OCI-LY1 (cell line): ENCODE data around the gene HKDC1.

Experiments
- H2AFZ ChIP-seq: fragments of 200-600 bp; sonication (generic), shearing (Covaris generic); 2 replicates; pipeline ENCODE4 v1.6.0; 2014; ENCODE audit warnings: antibody characterized with exemption, mild to moderate bottlenecking, low read length
- H3F3A ChIP-seq: fragments of 200-600 bp; sonication (generic), shearing (Covaris generic); 2 replicates; pipeline ENCODE4 v1.6.0; 2014; ENCODE audit warnings: mild to moderate bottlenecking, antibody characterized with exemption, low read length, moderate library complexity; ENCODE audit not compliant: insufficient read depth
- H3K27ac ChIP-seq: fragments of 200-600 bp; sonication (generic); 2 replicates; pipeline ENCODE4 v1.5.1; 2014; ENCODE audit warnings: low read length, mixed run types, mild to moderate bottlenecking, low read depth; ENCODE audit not compliant: poor library complexity, severe bottlenecking
- H3K27me3 ChIP-seq: fragments of 200-600 bp; sonication (generic); 2 replicates; pipeline ENCODE4 v1.6.0; 2014; ENCODE audit warnings: antibody characterized with exemption, mild to moderate bottlenecking, low read length, moderate library complexity; ENCODE audit not compliant: insufficient read depth
- H3K36me3 ChIP-seq: fragments of 200-600 bp; sonication (generic); 2 replicates; pipeline ENCODE4 v1.6.1; 2014; ENCODE audit warnings: mild to moderate bottlenecking, antibody characterized with exemption, low read length, moderate library complexity, mixed read lengths; ENCODE audit not compliant: insufficient read depth
- H3K4me1 ChIP-seq: fragments of 200-600 bp; sonication (generic); 2 replicates; pipeline ENCODE4 v1.5.1; 2014; ENCODE audit warnings: mild to moderate bottlenecking, low read length, moderate library complexity; ENCODE audit not compliant: insufficient read depth, severe bottlenecking
- H3K4me2 ChIP-seq: fragments of 200-600 bp; sonication (generic), shearing (Covaris generic); 2 replicates; pipeline ENCODE4 v1.6.1; 2014; ENCODE audit warnings: low read length
- H3K4me3 ChIP-seq: fragments of 200-600 bp; sonication (generic); 2 replicates; pipeline ENCODE4 v1.5.1; 2014; ENCODE audit warnings: low read length, low read depth, mild to moderate bottlenecking, mixed read lengths; ENCODE audit not compliant: poor library complexity, severe bottlenecking
- H3K79me2 ChIP-seq: fragments of 200-600 bp; shearing (Covaris generic); 2 replicates; pipeline ENCODE4 v1.6.1; 2016; ENCODE audit warnings: mixed run types, low read length, mixed read lengths; ENCODE audit not compliant: insufficient read depth
- H3K9ac ChIP-seq: fragments of 200-600 bp; sonication (generic), shearing (Covaris generic); 2 replicates; pipeline ENCODE4 v1.6.1; 2014; ENCODE audit warnings: mild to moderate bottlenecking, low read length, mixed read lengths
- H3K9me2 ChIP-seq: fragments of 200-600 bp; sonication (generic), shearing (Covaris generic); 2 replicates; pipeline ENCODE4 v1.6.1; 2014; ENCODE audit warnings: low read depth, mild to moderate bottlenecking, low read length, mixed read lengths
- H3K9me3 ChIP-seq: fragments of 200-600 bp; shearing (Covaris generic); 2 replicates; pipeline ENCODE4 v1.6.1; 2014; ENCODE audit warnings: low read length, mixed read lengths
- H4K20me1 ChIP-seq: fragments of 200-600 bp; sonication (generic), shearing (Covaris generic); 2 replicates; pipeline ENCODE4 v1.6.0; 2016; ENCODE audit warnings: mild to moderate bottlenecking, low read length; ENCODE audit not compliant: insufficient read depth
- CTCF ChIP-seq: fragments of 200-600 bp; sonication (generic), shearing (Covaris generic); IDR thresholded peaks from 2 replicates; pipeline ENCODE4 v1.5.1; 2017; ENCODE audit warnings: mild to moderate bottlenecking, antibody characterized with exemption, low read length, moderate library complexity, mixed read lengths
- EZH2 ChIP-seq: fragments of 200-600 bp; sonication (generic), shearing (Covaris generic); IDR thresholded peaks from 2 replicates; pipeline ENCODE4 v1.8.0; 2017; ENCODE audit warnings: borderline replicate concordance, mixed run types, mild to moderate bottlenecking, antibody characterized with exemption, low read length, moderate library complexity, mixed read lengths

Gene HKDC1

DNA sequence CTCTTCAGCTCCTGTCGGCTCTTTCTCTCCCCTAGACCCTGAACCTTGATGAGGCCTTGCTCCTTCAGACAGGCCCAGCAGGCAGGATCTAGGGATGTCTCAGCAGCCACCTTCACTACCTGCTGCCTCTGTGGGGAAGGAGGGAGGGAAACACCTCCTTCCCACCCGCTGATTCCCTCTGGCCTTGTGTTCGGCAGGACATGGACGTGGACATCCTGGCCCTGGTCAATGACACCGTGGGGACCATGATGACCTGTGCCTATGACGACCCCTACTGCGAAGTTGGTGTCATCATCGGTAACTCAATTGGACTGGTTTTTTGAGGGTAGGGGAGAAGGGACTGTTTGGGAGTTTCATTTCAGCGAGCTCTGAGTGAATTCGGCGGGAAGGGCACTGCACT, 20.3 kb downstream of the HKDC1 start:
- no peaks in the 10 kb centered on the region for H3K9me2 ChIP-seq
- H3K4me1 ChIP-seq: no peaks in the 10 kb centered on the region
- H3K9ac ChIP-seq: no peak overlapping the region
- no peaks in the 10 kb centered on the region for H3K36me3 ChIP-seq
- H3K4me3 ChIP-seq: no peak overlapping the region
- H3K27ac ChIP-seq: no peak overlapping the region
- H3F3A ChIP-seq: no peaks in the 10 kb centered on the region
- H2AFZ ChIP-seq: no peak overlapping the region
- H3K9me3 ChIP-seq: no peaks in the 10 kb centered on the region
- no peak overlapping the region for H3K4me2 ChIP-seq
- no peaks in the 10 kb centered on the region for H3K79me2 ChIP-seq
- no peaks in the 10 kb centered on the region for H3K27me3 ChIP-seq
- no peaks in the 10 kb centered on the region for H4K20me1 ChIP-seq
- no peak for TF ChIP-seq CTCF
- no peak for TF ChIP-seq EZH2

DNA sequence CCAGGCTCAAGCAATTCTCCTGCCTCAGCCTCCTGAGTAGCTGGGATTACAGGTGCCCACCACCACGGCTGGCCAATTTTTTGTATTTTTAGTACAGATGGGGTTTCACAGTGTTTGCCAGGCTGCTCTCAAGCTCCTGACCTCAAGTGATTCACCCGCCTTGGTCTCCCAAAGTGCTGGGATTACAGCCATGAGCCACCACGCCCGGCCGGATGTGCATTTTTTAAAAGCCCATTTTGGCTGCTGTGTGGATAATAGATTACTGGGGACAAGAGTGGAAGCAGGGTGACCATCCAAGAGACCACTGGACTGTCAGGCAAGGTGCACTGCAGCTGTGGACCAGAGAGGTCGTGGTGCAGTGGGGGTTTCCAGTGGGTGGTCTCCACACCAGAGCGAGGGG, 21.4 kb downstream of the HKDC1 start:
- Histone ChIP-seq H3K27ac (no peak overlapping the region), H3K79me2 (no peaks in the 10 kb centered on the region), H3K4me2 (no peak overlapping the region), H3K9me2 (no peaks in the 10 kb centered on the region), H3K9ac (no peak overlapping the region), H3K36me3 (no peaks in the 10 kb centered on the region), H3K9me3 (no peaks in the 10 kb centered on the region), H3F3A (no peaks in the 10 kb centered on the region), H3K4me3 (no peak overlapping the region), H3K27me3 (no peaks in the 10 kb centered on the region), H3K4me1 (no peaks in the 10 kb centered on the region), H4K20me1 (no peaks in the 10 kb centered on the region), H2AFZ (no peak overlapping the region)
- no peak for TF ChIP-seq EZH2
- TF ChIP-seq CTCF: no peak

- H3K9me3 ChIP-seq: no peaks in the 10 kb centered on the region
- H3K9ac ChIP-seq: no peak overlapping the region
- TF ChIP-seq CTCF: no peak
- no peak for TF ChIP-seq EZH2
- H3K79me2 ChIP-seq: no peaks in the 10 kb centered on the region
- no peaks in the 10 kb centered on the region for H3K27me3 ChIP-seq
- no peak overlapping the region for H2AFZ ChIP-seq
- H3K4me3 ChIP-seq: no peak overlapping the region
- H4K20me1 ChIP-seq: no peaks in the 10 kb centered on the region
- no peak overlapping the region for H3K27ac ChIP-seq
- no peaks in the 10 kb centered on the region for H3K36me3 ChIP-seq
- H3K9me2 ChIP-seq: no peaks in the 10 kb centered on the region
- no peak overlapping the region for H3K4me2 ChIP-seq
- no peaks in the 10 kb centered on the region for H3K4me1 ChIP-seq
- H3F3A ChIP-seq: no peaks in the 10 kb centered on the region
Observed at GRCh38 chr10:69242040-69242851, 22.1 kb downstream of the HKDC1 start.
